ENCODE results near the gene STXBP4. TPM values are rescaled to one million over a fixed set of nuclear protein-coding genes. Genes with fewer than 3 reads are reported as not detected.
A peak's percentile ranks its signal among the peaks of the same experiment; 100 is the strongest.

The STXBP4 gene
- total and polyA plus RNA-seq, 8 donors, result 0.68 to 65.3 (median 6.0) TPM

DNA sequence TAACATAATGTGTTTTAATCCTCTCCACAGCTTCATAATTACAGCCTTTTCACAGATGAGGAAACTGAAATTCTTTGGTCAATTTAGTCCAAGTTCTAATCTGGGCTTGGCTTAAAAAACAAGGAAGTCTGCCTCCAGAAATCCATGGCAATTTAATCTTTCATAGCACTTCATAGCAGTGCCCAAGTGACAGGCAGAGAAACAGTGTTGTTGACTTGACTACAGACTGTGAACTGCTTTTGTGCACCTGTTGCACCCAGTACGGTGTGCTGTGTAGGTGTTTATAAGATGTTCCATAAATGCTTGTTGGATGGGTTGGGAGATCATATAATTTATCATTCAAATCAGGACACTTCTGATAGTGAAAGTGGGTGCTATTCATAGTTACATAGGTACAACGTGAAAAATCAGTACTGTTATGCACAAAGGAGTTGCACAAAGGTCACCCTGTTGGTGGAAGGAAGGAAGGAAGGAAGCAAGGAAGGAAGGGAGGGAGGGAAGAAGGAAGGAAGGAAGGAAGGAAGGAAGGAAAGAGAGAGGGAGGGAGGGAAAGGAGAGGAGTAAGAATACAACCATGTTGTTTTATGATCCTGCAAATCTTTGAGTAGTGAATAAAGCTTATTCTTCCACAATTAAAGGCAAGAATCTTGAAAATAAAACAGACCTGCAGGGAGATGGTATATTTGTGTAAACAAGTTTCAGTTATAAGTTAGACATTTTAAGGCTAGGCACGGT lies 239.7 kb downstream of the STXBP4 start:
- intact Hi-C loops (cut with DNase I; ENCODE audit: low total_unique reads), result no loop called here
- no peak overlapping the region for H3K27ac ChIP-seq
- WGBS, 5 donors, result 42 to 68% (median 54%) methylated on average over 3 of the region's 3 CpGs

DNA sequence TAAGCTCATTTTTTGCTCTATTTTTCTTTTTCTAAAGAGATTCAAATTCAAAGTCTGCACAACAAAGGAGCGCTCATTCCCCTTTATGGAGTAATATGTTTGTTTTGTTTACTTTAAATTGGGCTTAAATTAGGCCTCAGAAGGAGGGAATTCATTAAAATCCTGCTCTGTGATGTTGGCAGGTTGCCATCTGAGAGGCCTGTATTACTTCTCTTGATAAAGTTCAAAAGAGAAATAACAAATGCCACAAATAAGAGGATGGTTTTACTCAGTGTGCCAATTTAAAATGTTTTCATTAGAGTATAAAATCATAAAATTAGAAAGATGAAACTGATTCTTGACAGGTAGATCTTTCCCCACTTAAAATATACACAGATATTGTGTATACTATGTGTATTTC lies 241.7 kb downstream of the STXBP4 start:
- Histone ChIP-seq H3K27ac (no peak overlapping the region), H3K4me1 (no peaks in the 10 kb centered on the region), H3K27me3 (no peaks in the 10 kb centered on the region), H3K36me3 (no peaks in the 10 kb centered on the region), H3K9me3 (no peaks in the 10 kb centered on the region), H3K4me3 (no peak overlapping the region)
- TF ChIP-seq POLR2A (IDR thresholded peaks at IDR 0.05), result no peak
- TF ChIP-seq, protein P1, sequence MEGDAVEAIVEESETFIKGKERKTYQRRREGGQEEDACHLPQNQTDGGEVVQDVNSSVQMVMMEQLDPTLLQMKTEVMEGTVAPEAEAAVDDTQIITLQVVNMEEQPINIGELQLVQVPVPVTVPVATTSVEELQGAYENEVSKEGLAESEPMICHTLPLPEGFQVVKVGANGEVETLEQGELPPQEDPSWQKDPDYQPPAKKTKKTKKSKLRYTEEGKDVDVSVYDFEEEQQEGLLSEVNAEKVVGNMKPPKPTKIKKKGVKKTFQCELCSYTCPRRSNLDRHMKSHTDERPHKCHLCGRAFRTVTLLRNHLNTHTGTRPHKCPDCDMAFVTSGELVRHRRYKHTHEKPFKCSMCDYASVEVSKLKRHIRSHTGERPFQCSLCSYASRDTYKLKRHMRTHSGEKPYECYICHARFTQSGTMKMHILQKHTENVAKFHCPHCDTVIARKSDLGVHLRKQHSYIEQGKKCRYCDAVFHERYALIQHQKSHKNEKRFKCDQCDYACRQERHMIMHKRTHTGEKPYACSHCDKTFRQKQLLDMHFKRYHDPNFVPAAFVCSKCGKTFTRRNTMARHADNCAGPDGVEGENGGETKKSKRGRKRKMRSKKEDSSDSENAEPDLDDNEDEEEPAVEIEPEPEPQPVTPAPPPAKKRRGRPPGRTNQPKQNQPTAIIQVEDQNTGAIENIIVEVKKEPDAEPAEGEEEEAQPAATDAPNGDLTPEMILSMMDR (IDR thresholded peaks at IDR 0.05), result no peak
- no peak for TF ChIP-seq POLR2AphosphoS5 (IDR thresholded peaks at IDR 0.05)
- TF ChIP-seq EP300 (IDR thresholded peaks at IDR 0.05), result no peak
- intact Hi-C loops (cut with DNase I; ENCODE audit: low total_unique reads), result no loop called here
- peak in 1 of 2 donors; percentile 26 for DNase-seq
- 76 to 90% (median 83%) methylated on average over 1 of the region's 1 CpG for WGBS, 5 donors

More for the DNA sequence above, 239.7 kb downstream of the STXBP4 start:
- Histone ChIP-seq H3K4me3 (no peak overlapping the region), H3K4me1 (no peaks in the 10 kb centered on the region), H3K36me3 (no peaks in the 10 kb centered on the region), H3K27me3 (no peaks in the 10 kb centered on the region), H3K9me3 (no peaks in the 10 kb centered on the region)
- no peak for DNase-seq
- TF ChIP-seq, protein P1 (IDR thresholded peaks at IDR 0.05), result no peak
- TF ChIP-seq EP300 (IDR thresholded peaks at IDR 0.05) (no peak), POLR2A (IDR thresholded peaks at IDR 0.05) (no peak), POLR2AphosphoS5 (IDR thresholded peaks at IDR 0.05) (no peak)

DNA sequence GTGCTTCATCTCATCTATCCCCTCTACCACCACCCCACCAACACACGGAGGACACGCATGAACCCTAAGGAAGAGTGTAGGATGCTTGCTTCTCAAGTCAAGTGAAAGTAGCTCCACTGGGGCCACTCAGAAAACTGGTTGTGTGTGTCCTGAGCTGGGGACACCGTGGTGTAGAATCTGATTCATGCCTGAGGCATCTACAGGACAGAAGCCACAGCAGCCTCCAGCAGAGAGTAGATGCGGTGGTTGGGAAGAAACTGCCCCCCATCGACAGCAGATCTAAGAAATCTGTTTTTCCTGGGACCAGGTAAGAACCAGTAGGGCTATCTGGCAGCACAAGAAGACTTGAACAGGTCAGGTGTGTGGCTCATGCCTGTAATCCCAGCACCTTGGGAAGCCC lies 244.3 kb downstream of the STXBP4 start:
- H3K4me3 ChIP-seq, result no peak overlapping the region
- TF ChIP-seq POLR2AphosphoS5 (IDR thresholded peaks at IDR 0.05), result no peak
- no peak for TF ChIP-seq EP300 (IDR thresholded peaks at IDR 0.05)
- TF ChIP-seq POLR2A (IDR thresholded peaks at IDR 0.05), result no peak
- TF ChIP-seq, protein P1 (IDR thresholded peaks at IDR 0.05), result no peak
- 85 to 92% (median 90%) methylated on average over 5 of the region's 5 CpGs for WGBS, 5 donors
- no peak for DNase-seq
- H3K27me3 ChIP-seq, result no peaks in the 10 kb centered on the region
- no peaks in the 10 kb centered on the region for H3K36me3 ChIP-seq
- H3K9me3 ChIP-seq, result no peaks in the 10 kb centered on the region
- intact Hi-C loops (cut with DNase I; ENCODE audit: low total_unique reads), result no loop called here
- no peaks in the 10 kb centered on the region for H3K4me1 ChIP-seq
- no peak overlapping the region for H3K27ac ChIP-seq

DNA sequence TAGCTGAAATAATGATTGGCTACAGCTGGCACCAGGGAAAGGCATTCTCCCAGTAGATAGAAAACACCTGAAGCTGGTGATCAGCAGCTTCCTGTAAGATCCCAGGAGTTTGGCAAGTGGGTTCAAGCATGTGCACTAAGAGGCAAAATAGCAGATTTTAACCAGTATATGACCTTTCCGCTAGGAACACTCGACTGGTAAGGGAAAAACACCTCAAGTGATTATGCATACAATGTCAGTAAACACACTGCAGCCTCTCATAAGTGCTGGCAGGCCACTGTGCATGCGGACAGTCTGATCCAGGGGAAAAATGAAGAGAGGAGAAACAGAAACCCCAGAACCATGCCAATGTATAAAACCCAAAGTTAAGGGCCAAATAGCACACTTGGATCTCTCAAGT lies 247.1 kb downstream of the STXBP4 start:
- Histone ChIP-seq H3K36me3 (no peaks in the 10 kb centered on the region), H3K9me3 (no peaks in the 10 kb centered on the region), H3K4me3 (no peak overlapping the region), H3K4me1 (no peaks in the 10 kb centered on the region), H3K27me3 (no peaks in the 10 kb centered on the region), H3K27ac (no peak overlapping the region)
- 88 to 98% (median 94%) methylated on average over 3 of the region's 3 CpGs for WGBS, 5 donors
- intact Hi-C loops (cut with DNase I; ENCODE audit: low total_unique reads), result no loop called here
- no peak for DNase-seq
- TF ChIP-seq EP300 (IDR thresholded peaks at IDR 0.05) (no peak), POLR2AphosphoS5 (IDR thresholded peaks at IDR 0.05) (no peak), POLR2A (IDR thresholded peaks at IDR 0.05) (no peak)
- TF ChIP-seq, protein P1 (IDR thresholded peaks at IDR 0.05), result no peak
